HCT116 (cell line): Measurements from ENCODE around the gene LTB4R. TPM values are rescaled to one million over a fixed set of nuclear protein-coding genes. Genes with fewer than 3 reads are reported as not detected.

Source experiments
- ATAC-seq: fragments of 200-7000 bp; cut with Tn5 transposase; 2 replicates; pipeline ENCODE4 v1.9.1; 2020; ENCODE audit warnings: mild to moderate bottlenecking, moderate library complexity
- BruUV-seq: library from RNA; stranded (reverse); fragments of 400-500 nt; replicated peaks from 2 replicates; lab custom pipeline; 2021; lab: Mats Ljungman, UMichigan
- CTCF ChIA-PET: fragments of 300-600 bp; sonication (Branson Sonifier 250); formaldehyde crosslinking; loops from one replicate; lab custom pipeline; 2021; ENCODE audit warnings: antibody characterized with exemption; lab: Charles Lee
- POLR2A ChIA-PET: fragments of 300-600, 350-600 bp; sonication (Branson Sonifier 250); formaldehyde crosslinking; loops from one replicate; lab custom pipeline; 2021; ENCODE audit warnings: antibody characterized with exemption; lab: Charles Lee
- RAD21 ChIA-PET, 2 experiments: fragments of 300-600 bp; sonication (Branson Sonifier 250); formaldehyde crosslinking; loops; one replicate each; lab custom pipeline; 2023; ENCODE audit warnings: low total read pairs in 2 of 2; ENCODE audit not compliant: uncharacterized antibody in 2 of 2, unreplicated experiment in 2 of 2, low non-redundant PET in 1 of 2; lab: Charles Lee
- DNase-seq: peaks from one replicate; pipeline ENCODE4 v3.0.0-alpha.2; 2010; ENCODE audit warnings: low read depth, low spot score
- H2AFZ ChIP-seq: fragments of 200-600 bp; shearing (Covaris generic), sonication (generic); 2 replicates; pipeline ENCODE4 v1.6.1; 2017; ENCODE audit warnings: low read depth, mixed run types, mixed read lengths, antibody characterized with exemption, low read length; ENCODE audit not compliant: poor library complexity, severe bottlenecking
- H3K27ac ChIP-seq: 2 replicates; pipeline ENCODE4 v1.5.1; 2012; ENCODE audit warnings: low read depth, low read length
- H3K27me3 ChIP-seq: fragments of 200-600 bp; sonication (generic); 2 replicates; pipeline ENCODE4 v1.6.1; 2016; ENCODE audit warnings: mixed run types, low read length, mixed read lengths; ENCODE audit not compliant: insufficient read depth
- H3K36me3 ChIP-seq, 2 experiments: fragments of 200-500 bp in 1 of 2; fragments of 200-600 bp in 1 of 2; sonication (Bioruptor generic) in 1 of 2; sonication (generic) in 1 of 2; 2 replicates each; pipeline versions ENCODE4 v1.5.1 to v1.6.1; 2014 to 2016; ENCODE audit warnings: low read length in 2 of 2, inconsistent platforms in 1 of 2, mixed read lengths in 1 of 2, mixed run types in 1 of 2; ENCODE audit not compliant: insufficient read depth in 2 of 2, control insufficient read depth in 1 of 2
- H3K4me1 ChIP-seq, 2 experiments: fragments of 200-600 bp in 1 of 2; sonication (generic) in 1 of 2; 2 replicates each; pipeline versions ENCODE4 v1.5.1 to v1.6.1; 2012 to 2017; ENCODE audit warnings: low read length in 2 of 2, inconsistent platforms in 1 of 2, mild to moderate bottlenecking in 1 of 2, mixed read lengths in 1 of 2, mixed run types in 1 of 2, moderate library complexity in 1 of 2; ENCODE audit not compliant: insufficient read depth in 2 of 2, control insufficient read depth in 1 of 2
- H3K4me2 ChIP-seq: fragments of 200-600 bp; sonication (generic); 2 replicates; pipeline ENCODE4 v1.6.1; 2017; ENCODE audit warnings: mixed run types, low read length, mixed read lengths
- H3K4me3 ChIP-seq, 2 experiments: fragments of 200-600 bp in 1 of 2; sonication (generic) in 1 of 2; replicated peaks in 1 of 2; 2 replicates each; pipeline ENCODE4 v1.5.1; 2011 to 2016; ENCODE audit warnings: low read length in 2 of 2, control low read depth in 1 of 2, low read depth in 1 of 2, mild to moderate bottlenecking in 1 of 2, mixed read lengths in 1 of 2, mixed run types in 1 of 2
- H3K79me2 ChIP-seq: fragments of 200-600 bp; sonication (generic); 2 replicates; pipeline ENCODE4 v1.6.1; 2017; ENCODE audit warnings: mild to moderate bottlenecking, mixed run types, low read length, moderate library complexity, mixed read lengths; ENCODE audit not compliant: insufficient read depth
- H3K9ac ChIP-seq: fragments of 200-600 bp; sonication (generic); 2 replicates; pipeline ENCODE4 v1.6.1; 2016; ENCODE audit warnings: low read length, mixed read lengths
- H3K9me2 ChIP-seq: fragments of 200-600 bp; sonication (generic), shearing (Covaris generic); 2 replicates; pipeline ENCODE4 v1.6.1; 2017; ENCODE audit warnings: mixed run types, mild to moderate bottlenecking, moderate library complexity; ENCODE audit not compliant: insufficient read depth
- H3K9me3 ChIP-seq, 2 experiments: fragments of 200-500 bp in 1 of 2; fragments of 200-600 bp in 1 of 2; sonication (Bioruptor generic) in 1 of 2; sonication (generic) in 1 of 2; 2 replicates each; pipeline ENCODE4 v1.6.1; 2014 to 2017; ENCODE audit warnings: low read length in 2 of 2, mixed read lengths in 2 of 2, inconsistent platforms in 1 of 2, low read depth in 1 of 2, mild to moderate bottlenecking in 1 of 2, mixed run types in 1 of 2, moderate library complexity in 1 of 2; ENCODE audit not compliant: control insufficient read depth in 1 of 2, insufficient read depth in 1 of 2
- H4K20me1 ChIP-seq: fragments of 200-600 bp; sonication (generic), shearing (Covaris generic); 2 replicates; pipeline ENCODE4 v1.6.1; 2017; ENCODE audit warnings: mixed run types, mild to moderate bottlenecking, moderate library complexity; ENCODE audit not compliant: insufficient read depth
- CTCF ChIP-seq, 3 experiments: fragments of 200-600 bp in 1 of 3; sonication (generic) in 1 of 3; IDR thresholded peaks in 2 of 3; conservative IDR thresholded peaks in 1 of 3; 2 replicates each; pipeline ENCODE4 v1.5.1; 2012 to 2017; ENCODE audit warnings: low read depth in 2 of 3, low read length in 2 of 3, antibody characterized with exemption in 1 of 3, borderline replicate concordance in 1 of 3, control low read depth in 1 of 3, mild to moderate bottlenecking in 1 of 3, mixed read lengths in 1 of 3, mixed run types in 1 of 3, moderate library complexity in 1 of 3; ENCODE audit not compliant: insufficient read depth in 1 of 3
- EGR1 ChIP-seq: IDR thresholded peaks from 2 replicates; pipeline ENCODE4 v1.6.1; 2012; ENCODE audit warnings: low read depth
- ELF1 ChIP-seq: IDR thresholded peaks from 2 replicates; pipeline ENCODE4 v1.6.1; 2012; ENCODE audit warnings: low read depth, borderline replicate concordance
- EZH2 ChIP-seq: fragments of 200-600 bp; sonication (generic); IDR thresholded peaks from 2 replicates; pipeline ENCODE4 v1.6.1; 2017; ENCODE audit warnings: antibody characterized with exemption, mixed run types
- EZH2phosphoT487 ChIP-seq: fragments of 200-600 bp; IDR thresholded peaks from 2 replicates; pipeline ENCODE4 v1.6.1; 2018; ENCODE audit warnings: antibody characterized with exemption, borderline replicate concordance
- JUND ChIP-seq: IDR thresholded peaks from 2 replicates; pipeline ENCODE4 v1.6.1; 2012
- POLR2AphosphoS5 ChIP-seq: IDR thresholded peaks from 2 replicates; pipeline ENCODE4 v1.6.1; 2011; ENCODE audit warnings: mild to moderate bottlenecking, low read depth, low read length, moderate library complexity
- RAD21 ChIP-seq: IDR thresholded peaks from 2 replicates; pipeline ENCODE4 v1.6.1; 2012; ENCODE audit warnings: low read depth, mild to moderate bottlenecking
- TCF7L2 ChIP-seq: IDR thresholded peaks from 2 replicates; pipeline ENCODE4 v1.7.0; 2011; ENCODE audit warnings: borderline replicate concordance, inconsistent platforms; ENCODE audit not compliant: insufficient read depth, insufficient read length; ENCODE audit errors: extremely low read depth
- ZFX ChIP-seq: fragments of 450-650 bp; IDR thresholded peaks from 2 replicates; pipeline ENCODE4 v1.6.1; 2017
- ZNF274 ChIP-seq: fragments of 200-500 bp; sonication (Bioruptor generic); IDR thresholded peaks from 2 replicates; pipeline ENCODE4 v1.6.1; 2014; ENCODE audit warnings: mild to moderate bottlenecking, low read depth, low read length, inconsistent platforms
- intact Hi-C: fragments of 100-400 bp; cut with micrococcal nuclease; formaldehyde crosslinking; loops from 2 replicates; pipeline ENCODE4 v1.10.0; 2022
- total RNA-seq: library from RNA; stranded (reverse); gene quantifications from one replicate; pipeline ENCODE4 v1.2.1, GENCODE V29; 2021; ENCODE audit not compliant: unreplicated experiment
- TF ChIP-seq, protein P1 (sequence below): IDR thresholded peaks from 2 replicates; pipeline ENCODE4 v1.6.1; 2012
- TF ChIP-seq, protein P2 (sequence below): IDR thresholded peaks from 2 replicates; pipeline ENCODE4 v1.6.1; 2012; ENCODE audit warnings: low read depth
- TF ChIP-seq, protein P3 (sequence below): IDR thresholded peaks from 2 replicates; pipeline ENCODE4 v1.6.1; 2012

The LTB4R gene
- total RNA-seq, 1 experiment from 2014 or later: 14.8 TPM

GRCh38 chr14:24281636-24282035 is 29.7 kb upstream of the LTB4R start:
- Histone ChIP-seq H3K4me3 (no peak overlapping the region), H4K20me1 (no peaks in the 10 kb centered on the region), H3K4me2 (no peak overlapping the region), H3K4me1 (no peaks in the 10 kb centered on the region), H3K36me3 (no peaks in the 10 kb centered on the region), H3K27ac (no peak overlapping the region), H3K9ac (no peak overlapping the region), H3K9me2 (no peaks in the 10 kb centered on the region), H3K79me2 (no peaks in the 10 kb centered on the region), H3K27me3 (no peaks in the 10 kb centered on the region), H3K9me3 (no peaks in the 10 kb centered on the region), H2AFZ (no peak overlapping the region)
- ATAC-seq: no peak
- DNase-seq: no peak
- ChIA-PET CTCF (interaction anchor here (1.4 kb wide), 1 partner anchor 16 kb away, joined by 3 read pairs; no protein-coding TSS in a partner anchor), RAD21 (no interaction called here), POLR2A (no interaction called here)
- no TSS peak for BruUV-seq
- intact Hi-C loops: no loop called here
- TF ChIP-seq ZNF274 (no peak), ELF1 (no peak)

DNA sequence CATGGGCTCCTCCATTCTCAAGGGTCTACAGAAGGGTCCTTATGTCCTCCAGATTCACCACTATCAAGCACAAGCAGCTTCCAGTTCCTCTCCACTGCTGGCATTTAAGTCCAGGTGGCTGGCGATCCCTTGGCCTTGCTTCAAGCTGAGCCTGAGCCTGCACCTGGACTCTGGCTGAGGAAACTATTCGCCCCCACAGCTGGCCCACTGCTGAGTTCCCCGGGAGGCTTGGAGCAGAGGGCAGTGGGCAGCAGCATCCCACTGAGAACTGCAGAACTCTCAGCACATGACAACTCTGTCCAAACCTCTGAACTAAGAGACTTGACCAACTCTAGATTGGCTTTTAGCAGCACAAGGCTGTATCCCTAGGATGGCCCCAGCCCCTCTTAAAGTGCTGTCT is 28.6 kb upstream of the LTB4R start:
- H3K9me3 ChIP-seq: no peaks in the 10 kb centered on the region
- intact Hi-C loops: no loop called here
- no peaks in the 10 kb centered on the region for H3K4me1 ChIP-seq
- no TSS peak for BruUV-seq
- no peak overlapping the region for H3K4me3 ChIP-seq
- no peak overlapping the region for H3K9ac ChIP-seq
- DNase-seq: no peak
- H3K36me3 ChIP-seq: no peaks in the 10 kb centered on the region
- H4K20me1 ChIP-seq: no peaks in the 10 kb centered on the region
- no peaks in the 10 kb centered on the region for H3K27me3 ChIP-seq
- no peaks in the 10 kb centered on the region for H3K79me2 ChIP-seq
- ATAC-seq: no peak
- H3K4me2 ChIP-seq: no peak overlapping the region
- no peaks in the 10 kb centered on the region for H3K9me2 ChIP-seq
- ChIA-PET POLR2A (no interaction called here), CTCF (interaction anchor here (1.2 to 1.3 kb wide), 2 partner anchors 15 to 25 kb away, joined by 4 read pairs; partner anchors contain the start of gene CIDEB), RAD21 (no interaction called here)
- no peak overlapping the region for H3K27ac ChIP-seq
- no peak overlapping the region for H2AFZ ChIP-seq
- no peak for TF ChIP-seq EGR1
- TF ChIP-seq ELF1: no peak
- no peak for TF ChIP-seq ZFX
- TF ChIP-seq, protein P1, sequence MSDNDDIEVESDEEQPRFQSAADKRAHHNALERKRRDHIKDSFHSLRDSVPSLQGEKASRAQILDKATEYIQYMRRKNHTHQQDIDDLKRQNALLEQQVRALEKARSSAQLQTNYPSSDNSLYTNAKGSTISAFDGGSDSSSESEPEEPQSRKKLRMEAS: no peak
- no peak for TF ChIP-seq EZH2
- no peak for TF ChIP-seq JUND
- TF ChIP-seq, protein P2, sequence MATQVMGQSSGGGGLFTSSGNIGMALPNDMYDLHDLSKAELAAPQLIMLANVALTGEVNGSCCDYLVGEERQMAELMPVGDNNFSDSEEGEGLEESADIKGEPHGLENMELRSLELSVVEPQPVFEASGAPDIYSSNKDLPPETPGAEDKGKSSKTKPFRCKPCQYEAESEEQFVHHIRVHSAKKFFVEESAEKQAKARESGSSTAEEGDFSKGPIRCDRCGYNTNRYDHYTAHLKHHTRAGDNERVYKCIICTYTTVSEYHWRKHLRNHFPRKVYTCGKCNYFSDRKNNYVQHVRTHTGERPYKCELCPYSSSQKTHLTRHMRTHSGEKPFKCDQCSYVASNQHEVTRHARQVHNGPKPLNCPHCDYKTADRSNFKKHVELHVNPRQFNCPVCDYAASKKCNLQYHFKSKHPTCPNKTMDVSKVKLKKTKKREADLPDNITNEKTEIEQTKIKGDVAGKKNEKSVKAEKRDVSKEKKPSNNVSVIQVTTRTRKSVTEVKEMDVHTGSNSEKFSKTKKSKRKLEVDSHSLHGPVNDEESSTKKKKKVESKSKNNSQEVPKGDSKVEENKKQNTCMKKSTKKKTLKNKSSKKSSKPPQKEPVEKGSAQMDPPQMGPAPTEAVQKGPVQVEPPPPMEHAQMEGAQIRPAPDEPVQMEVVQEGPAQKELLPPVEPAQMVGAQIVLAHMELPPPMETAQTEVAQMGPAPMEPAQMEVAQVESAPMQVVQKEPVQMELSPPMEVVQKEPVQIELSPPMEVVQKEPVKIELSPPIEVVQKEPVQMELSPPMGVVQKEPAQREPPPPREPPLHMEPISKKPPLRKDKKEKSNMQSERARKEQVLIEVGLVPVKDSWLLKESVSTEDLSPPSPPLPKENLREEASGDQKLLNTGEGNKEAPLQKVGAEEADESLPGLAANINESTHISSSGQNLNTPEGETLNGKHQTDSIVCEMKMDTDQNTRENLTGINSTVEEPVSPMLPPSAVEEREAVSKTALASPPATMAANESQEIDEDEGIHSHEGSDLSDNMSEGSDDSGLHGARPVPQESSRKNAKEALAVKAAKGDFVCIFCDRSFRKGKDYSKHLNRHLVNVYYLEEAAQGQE: no peak
- no peak for TF ChIP-seq TCF7L2
- no peak for TF ChIP-seq EZH2phosphoT487
- TF ChIP-seq CTCF (IDR thresholded peaks at IDR 0.05 in 2 of 3, conservative IDR thresholded peaks at IDR 0.05 in 1 of 3; ENCODE audit: borderline replicate concordance in 1 of 3, insufficient read depth in 1 of 3, low read depth in 2 of 3, low read length in 2 of 3): no peak
- TF ChIP-seq RAD21: no peak
- TF ChIP-seq, protein P3, sequence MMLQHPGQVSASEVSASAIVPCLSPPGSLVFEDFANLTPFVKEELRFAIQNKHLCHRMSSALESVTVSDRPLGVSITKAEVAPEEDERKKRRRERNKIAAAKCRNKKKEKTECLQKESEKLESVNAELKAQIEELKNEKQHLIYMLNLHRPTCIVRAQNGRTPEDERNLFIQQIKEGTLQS: no peak
- TF ChIP-seq POLR2AphosphoS5: no peak
